Memory B cell (primary cell): ENCODE data around the gene APBB2.

Experiments used
- ATAC-seq: fragments of 150-1000 bp; cut with Tn5 transposase; 2 replicates; pipeline ENCODE4 v1.10.0; 2021; ENCODE audit warnings: low read depth, mild to moderate bottlenecking, moderate library complexity
- DNase-seq, 2 donors: peaks; one replicate each; pipeline ENCODE4 v3.0.0; 2022; ENCODE audit warnings: low spot score in 2 of 2
- H3K27ac Mint-ChIP-seq: one replicate; pipeline ENCODE4 v1.8.0; 2022; ENCODE audit warnings: mild to moderate bottlenecking, moderate library complexity, mixed read lengths
- H3K27me3 Mint-ChIP-seq: one replicate; pipeline ENCODE4 v1.8.0; 2022; ENCODE audit warnings: mixed read lengths
- H3K36me3 Mint-ChIP-seq: one replicate; pipeline ENCODE4 v1.8.0; 2022; ENCODE audit warnings: mild to moderate bottlenecking, mixed read lengths
- H3K4me1 Mint-ChIP-seq: one replicate; pipeline ENCODE4 v1.8.0; 2022; ENCODE audit warnings: mixed read lengths
- H3K4me3 Mint-ChIP-seq: one replicate; pipeline ENCODE4 v1.8.0; 2022; ENCODE audit warnings: mild to moderate bottlenecking, moderate library complexity, mixed read lengths
- H3K9me3 Mint-ChIP-seq: one replicate; pipeline ENCODE4 v1.8.0; 2022; ENCODE audit warnings: mixed read lengths

Gene APBB2

GRCh38 chr4:41169256-41169800, 45.0 kb downstream of the APBB2 start:
- no peak for DNase-seq
- Mint-ChIP-seq H3K27me3 (peaks cover 3% of the 10 kb centered on the region), H3K4me3 (no peak overlapping the region), H3K9me3 (peaks cover 2% of the 10 kb centered on the region), H3K27ac (no peak overlapping the region), H3K36me3 (no peaks in the 10 kb centered on the region), H3K4me1 (no peaks in the 10 kb centered on the region)
- no peak for ATAC-seq

- DNase-seq (no peak), ATAC-seq (no peak)
- H3K4me3 Mint-ChIP-seq = no peak overlapping the region
- no peaks in the 10 kb centered on the region for H3K36me3 Mint-ChIP-seq
- no peaks in the 10 kb centered on the region for H3K4me1 Mint-ChIP-seq
- H3K27me3 Mint-ChIP-seq = peaks cover 3% of the 10 kb centered on the region
- H3K27ac Mint-ChIP-seq = no peak overlapping the region
- peaks cover 2% of the 10 kb centered on the region for H3K9me3 Mint-ChIP-seq
These were observed 47.2 kb downstream of the APBB2 start for GRCh38 chr4:41167191-41167590.

- H3K4me1 Mint-ChIP-seq = no peaks in the 10 kb centered on the region
- H3K27ac Mint-ChIP-seq = no peak overlapping the region
- DNase-seq (no peak), ATAC-seq (no peak)
- H3K4me3 Mint-ChIP-seq = no peak overlapping the region
- peaks cover 5% of the 10 kb centered on the region for H3K27me3 Mint-ChIP-seq
- peaks cover 3% of the 10 kb centered on the region for H3K9me3 Mint-ChIP-seq
- no peaks in the 10 kb centered on the region for H3K36me3 Mint-ChIP-seq
These were observed 49.9 kb downstream of the APBB2 start for GRCh38 chr4:41164405-41164804.

GRCh38 chr4:41161355-41161754, 53.0 kb downstream of the APBB2 start:
- no peak for ATAC-seq
- Mint-ChIP-seq H3K4me1 (no peaks in the 10 kb centered on the region), H3K27me3 (peaks cover 6% of the 10 kb centered on the region), H3K9me3 (peaks cover 3% of the 10 kb centered on the region), H3K27ac (no peak overlapping the region), H3K36me3 (no peaks in the 10 kb centered on the region), H3K4me3 (no peak overlapping the region)
- DNase-seq = no peak

- DNase-seq (no peak), ATAC-seq (no peak)
- Mint-ChIP-seq H3K9me3 (peaks cover 3% of the 10 kb centered on the region), H3K27ac (no peak overlapping the region), H3K36me3 (no peaks in the 10 kb centered on the region), H3K27me3 (peaks cover 6% of the 10 kb centered on the region), H3K4me1 (no peaks in the 10 kb centered on the region), H3K4me3 (no peak overlapping the region)
These were observed 53.5 kb downstream of the APBB2 start for GRCh38 chr4:41160856-41161255.

GRCh38 chr4:41160012-41160789, 54.1 kb downstream of the APBB2 start:
- H3K36me3 Mint-ChIP-seq = no peaks in the 10 kb centered on the region
- no peak overlapping the region for H3K27ac Mint-ChIP-seq
- no peak for DNase-seq
- no peaks in the 10 kb centered on the region for H3K4me1 Mint-ChIP-seq
- peaks cover 4% of the 10 kb centered on the region for H3K27me3 Mint-ChIP-seq
- ATAC-seq = no peak
- no peak overlapping the region for H3K4me3 Mint-ChIP-seq
- peaks cover 2% of the 10 kb centered on the region for H3K9me3 Mint-ChIP-seq

GRCh38 chr4:41158756-41159155, 55.6 kb downstream of the APBB2 start:
- no peak overlapping the region for H3K27ac Mint-ChIP-seq
- peaks cover 2% of the 10 kb centered on the region for H3K9me3 Mint-ChIP-seq
- H3K4me3 Mint-ChIP-seq = no peak overlapping the region
- ATAC-seq = no peak
- no peaks in the 10 kb centered on the region for H3K36me3 Mint-ChIP-seq
- peaks cover 4% of the 10 kb centered on the region for H3K27me3 Mint-ChIP-seq
- DNase-seq = no peak
- H3K4me1 Mint-ChIP-seq = no peaks in the 10 kb centered on the region

- no peak for ATAC-seq
- Mint-ChIP-seq H3K36me3 (no peaks in the 10 kb centered on the region), H3K4me1 (no peaks in the 10 kb centered on the region), H3K9me3 (peaks cover 2% of the 10 kb centered on the region), H3K4me3 (no peak overlapping the region), H3K27ac (no peak overlapping the region), H3K27me3 (peaks cover 5% of the 10 kb centered on the region)
- DNase-seq = no peak
These were observed 56.1 kb downstream of the APBB2 start for GRCh38 chr4:41158274-41158673.

GRCh38 chr4:41157009-41157408, 57.3 kb downstream of the APBB2 start:
- Mint-ChIP-seq H3K4me3 (no peak overlapping the region), H3K9me3 (peaks cover 2% of the 10 kb centered on the region), H3K27ac (no peak overlapping the region), H3K36me3 (no peaks in the 10 kb centered on the region), H3K4me1 (no peaks in the 10 kb centered on the region), H3K27me3 (peaks cover 5% of the 10 kb centered on the region)
- DNase-seq = no peak
- no peak for ATAC-seq

GRCh38 chr4:41156574-41156973, 57.8 kb downstream of the APBB2 start:
- Mint-ChIP-seq H3K27ac (no peak overlapping the region), H3K36me3 (no peaks in the 10 kb centered on the region), H3K27me3 (peaks cover 5% of the 10 kb centered on the region), H3K4me3 (no peak overlapping the region), H3K4me1 (no peaks in the 10 kb centered on the region), H3K9me3 (peaks cover 2% of the 10 kb centered on the region)
- DNase-seq = no peak
- ATAC-seq = no peak

- H3K9me3 Mint-ChIP-seq = peaks cover 2% of the 10 kb centered on the region
These were observed 59.0 kb downstream of the APBB2 start for GRCh38 chr4:41155194-41155830.

GRCh38 chr4:41154814-41155177, 59.5 kb downstream of the APBB2 start:
- DNase-seq (no peak), ATAC-seq (no peak)
- Mint-ChIP-seq H3K27ac (no peak overlapping the region), H3K4me3 (no peak overlapping the region), H3K27me3 (peaks cover 5% of the 10 kb centered on the region), H3K9me3 (peaks cover 2% of the 10 kb centered on the region), H3K4me1 (no peaks in the 10 kb centered on the region), H3K36me3 (no peaks in the 10 kb centered on the region)

More at GRCh38 chr4:41155194-41155830, 59.0 kb downstream of the APBB2 start:
- no peaks in the 10 kb centered on the region for H3K4me1 Mint-ChIP-seq
- H3K27me3 Mint-ChIP-seq = peaks cover 5% of the 10 kb centered on the region
- H3K27ac Mint-ChIP-seq = no peak overlapping the region
- ATAC-seq (no peak), DNase-seq (no peak)
- no peaks in the 10 kb centered on the region for H3K36me3 Mint-ChIP-seq
- H3K4me3 Mint-ChIP-seq = no peak overlapping the region

- Mint-ChIP-seq H3K4me3 (no peak overlapping the region), H3K4me1 (no peaks in the 10 kb centered on the region), H3K36me3 (no peaks in the 10 kb centered on the region), H3K27me3 (peaks cover 4% of the 10 kb centered on the region), H3K9me3 (no peaks in the 10 kb centered on the region), H3K27ac (no peak overlapping the region)
- ATAC-seq (no peak), DNase-seq (no peak)
These were observed 60.1 kb downstream of the APBB2 start for GRCh38 chr4:41154010-41154813.

GRCh38 chr4:41150401-41150800, 63.9 kb downstream of the APBB2 start:
- Mint-ChIP-seq H3K27ac (no peak overlapping the region), H3K4me1 (no peaks in the 10 kb centered on the region), H3K4me3 (no peak overlapping the region), H3K9me3 (no peaks in the 10 kb centered on the region), H3K36me3 (no peaks in the 10 kb centered on the region), H3K27me3 (peaks cover 1% of the 10 kb centered on the region)
- DNase-seq = no peak
- no peak for ATAC-seq
